ENCODE data around the gene CBFA2T2. TPM values are rescaled to one million over a fixed set of nuclear protein-coding genes. Genes with fewer than 3 reads are reported as not detected.
A peak's percentile ranks its signal among the peaks of the same experiment; 100 is the strongest.

Gene CBFA2T2
- total RNA-seq, 1 donor from 2014 or later = 15.7 TPM

DNA sequence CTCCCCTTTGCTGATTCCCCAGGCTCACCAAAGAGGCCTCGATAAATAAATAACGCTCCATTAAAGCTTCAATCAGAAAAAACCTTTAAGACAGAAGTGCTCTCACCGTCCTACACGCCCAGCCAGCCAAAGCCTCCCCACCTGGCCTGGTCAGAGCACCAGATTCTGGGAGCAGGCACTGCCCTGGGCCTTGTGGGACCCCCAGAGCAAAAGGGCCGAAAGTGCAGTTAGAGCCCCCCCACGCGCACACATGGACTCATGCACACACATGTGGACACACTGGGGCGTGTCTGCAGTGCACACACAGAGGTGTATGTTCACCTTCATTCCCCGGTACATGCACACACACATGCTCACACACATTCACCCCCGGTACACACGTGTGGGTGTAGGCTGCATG is 186.2 kb downstream of the CBFA2T2 start:
- Histone ChIP-seq H3K27ac (peak overlapping the region; percentile 80), H3K9me3 (no peaks in the 10 kb centered on the region), H3K4me1 (peaks cover 26% of the 10 kb centered on the region), H3K36me3 (peaks cover 4% of the 10 kb centered on the region), H3K4me3 (no peak overlapping the region), H3K27me3 (no peaks in the 10 kb centered on the region)
- ATAC-seq (no peak), DNase-seq (no peak)
- intact Hi-C loops (cut with DNase I) = no loop called here
- no peak for TF ChIP-seq CTCF (IDR thresholded peaks at IDR 0.05)

GRCh38 chr20:33676652-33677645 is 187.1 kb downstream of the CBFA2T2 start:
- no peak overlapping the region for H3K27ac ChIP-seq
- intact Hi-C loops (cut with DNase I) = no loop called here
- H3K36me3 ChIP-seq = no peaks in the 10 kb centered on the region
- ATAC-seq = no peak
- H3K4me1 ChIP-seq = peaks cover 26% of the 10 kb centered on the region
- H3K9me3 ChIP-seq = no peaks in the 10 kb centered on the region
- DNase-seq = no peak
- no peak overlapping the region for H3K4me3 ChIP-seq
- TF ChIP-seq CTCF (IDR thresholded peaks at IDR 0.05) = no peak
- H3K27me3 ChIP-seq = no peaks in the 10 kb centered on the region

GRCh38 chr20:33677991-33678702 is 188.3 kb downstream of the CBFA2T2 start:
- Histone ChIP-seq H3K9me3 (no peaks in the 10 kb centered on the region), H3K27ac (no peak overlapping the region), H3K36me3 (no peaks in the 10 kb centered on the region), H3K27me3 (no peaks in the 10 kb centered on the region), H3K4me1 (peaks cover 23% of the 10 kb centered on the region), H3K4me3 (no peak overlapping the region)
- intact Hi-C loops (cut with DNase I) = no loop called here
- ATAC-seq = no peak
- no peak for TF ChIP-seq CTCF (IDR thresholded peaks at IDR 0.05)
- DNase-seq = no peak

GRCh38 chr20:33679758-33680485 is 190.0 kb downstream of the CBFA2T2 start:
- Histone ChIP-seq H3K9me3 (no peaks in the 10 kb centered on the region), H3K36me3 (no peaks in the 10 kb centered on the region), H3K27ac (no peak overlapping the region), H3K4me1 (peaks cover 14% of the 10 kb centered on the region), H3K27me3 (no peaks in the 10 kb centered on the region), H3K4me3 (no peak overlapping the region)
- intact Hi-C loops (cut with DNase I) = no loop called here
- DNase-seq (no peak), ATAC-seq (no peak)
- no peak for TF ChIP-seq CTCF (IDR thresholded peaks at IDR 0.05)

- H3K27ac ChIP-seq = no peak overlapping the region
- no peaks in the 10 kb centered on the region for H3K36me3 ChIP-seq
- intact Hi-C loops (cut with DNase I) = no loop called here
- H3K4me3 ChIP-seq = no peak overlapping the region
- no peak for TF ChIP-seq CTCF (IDR thresholded peaks at IDR 0.05)
- H3K27me3 ChIP-seq = no peaks in the 10 kb centered on the region
- H3K9me3 ChIP-seq = no peaks in the 10 kb centered on the region
- ATAC-seq (no peak), DNase-seq (no peak)
- H3K4me1 ChIP-seq = peaks cover 14% of the 10 kb centered on the region
These were observed 190.8 kb downstream of the CBFA2T2 start for GRCh38 chr20:33680686-33681085.

All from upper lobe of right lung (tissue), 1 donor.